SU-DHL-6 (cell line): ENCODE measurements around the gene BTBD1.

ENCODE experiments used
- CTCF ChIP-seq: fragments of 200-600 bp; sonication (generic); IDR thresholded peaks from one replicate; pipeline ENCODE4 v1.5.1; 2017; ENCODE audit warnings: antibody characterized with exemption, mild to moderate bottlenecking, low read length, moderate library complexity; ENCODE audit not compliant: insufficient read depth, poor library complexity, severe bottlenecking
- EZH2phosphoT487 ChIP-seq: fragments of 200-600 bp; sonication (generic), shearing (Covaris generic); conservative IDR thresholded peaks from 2 replicates; pipeline ENCODE4 v1.6.1; 2018; ENCODE audit warnings: mild to moderate bottlenecking, antibody characterized with exemption, low read length, moderate library complexity, mixed read lengths

- TF ChIP-seq CTCF (no peak), EZH2phosphoT487 (no peak)
Measured at GRCh38 chr15:83061680-83062079, 5.4 kb downstream of the BTBD1 start.
